ENCODE data around the gene LRRK1. TPM values are rescaled to one million over a fixed set of nuclear protein-coding genes. Genes with fewer than 3 reads are reported as not detected.

Gene LRRK1
- polyA plus RNA-seq, 1 donor (not counting 4 experiments of a cell fraction or from before 2014, with no cell fraction given), result 6.2 TPM

- dilution Hi-C loops (cut with MboI; ENCODE audit: extremely low pct_ligation_motif_present, low sequenced_read_pairs), result no loop called here
- Histone ChIP-seq H4K20me1 (ENCODE audit: control insufficient read depth, extremely low read depth, insufficient read depth, low read length) (no peaks in the 10 kb centered on the region), H3K9ac (ENCODE audit: control insufficient read depth, extremely low read depth, insufficient read depth, low read length) (no peak overlapping the region), H3K9me1 (ENCODE audit: control insufficient read depth, extremely low read depth, insufficient read depth, low read length) (peaks cover 3% of the 10 kb centered on the region), H3K79me2 (ENCODE audit: control insufficient read depth, insufficient read depth, low read length) (no peaks in the 10 kb centered on the region), H3K27ac (ENCODE audit: control insufficient read depth, insufficient read depth, low read length) (no peak overlapping the region), H3K9me3 (ENCODE audit: control insufficient read depth, low read depth, low read length) (no peaks in the 10 kb centered on the region), H2AFZ (ENCODE audit: control insufficient read depth, low read length) (no peak overlapping the region), H3K27me3 (ENCODE audit: control insufficient read depth, extremely low read depth, insufficient read depth, low read length) (no peaks in the 10 kb centered on the region), H3K36me3 (ENCODE audit: control insufficient read depth in 2 of 2, extremely low read depth in 1 of 2, insufficient read depth in 2 of 2, low read length in 2 of 2) (peaks cover 0 to 1% of the 10 kb centered on the region in 2 experiments), H3K4me1 (ENCODE audit: control insufficient read depth, extremely low read depth, insufficient read depth, low read length) (peaks cover 27% of the 10 kb centered on the region), H3K4me2 (ENCODE audit: control insufficient read depth, extremely low read depth, insufficient read depth, low read depth, low read length) (peak overlapping the region; percentile 25), H3K4me3 (ENCODE audit: control insufficient read depth in 2 of 3, extremely low read depth in 1 of 3, insufficient read depth in 2 of 3, low read depth in 1 of 3, low read length in 3 of 3) (no peak overlapping the region)
- DNase-seq (ENCODE audit: low read depth, low spot score) (peak; percentile 30), FAIRE-seq (no peak)
- peak; percentile 8 to 23 (median 17) for TF ChIP-seq CTCF (optimal IDR thresholded peaks at IDR 0.05 in 1 of 3, IDR thresholded peaks at IDR 0.05 in 1 of 3, conservative IDR thresholded peaks at IDR 0.05 in 1 of 3; ENCODE audit: extremely low read depth in 1 of 3, insufficient read depth in 2 of 3, low read length in 3 of 3)
- TF ChIP-seq EZH2 (IDR thresholded peaks at IDR 0.05; ENCODE audit: low read length), result no peak
Observed at GRCh38 chr15:101068961-101069653, 149.9 kb downstream of the LRRK1 start.

DNA sequence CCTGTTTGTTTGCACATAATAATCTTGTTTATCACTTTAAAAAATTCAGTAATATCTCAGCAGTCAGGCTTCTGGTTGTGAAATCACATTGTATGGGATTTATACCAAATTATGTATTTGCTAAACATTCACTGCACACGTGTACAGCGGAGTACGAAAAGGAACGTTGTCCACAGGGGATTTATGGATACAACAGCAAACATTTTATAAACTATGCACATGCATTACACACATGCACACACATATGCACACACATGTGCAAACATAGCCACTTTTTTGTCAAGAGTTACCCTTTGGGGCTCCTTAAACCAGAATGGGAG lies 150.5 kb downstream of the LRRK1 start:
- H3K4me2 ChIP-seq (ENCODE audit: control insufficient read depth, extremely low read depth, insufficient read depth, low read depth, low read length), result no peak overlapping the region
- H3K27ac ChIP-seq (ENCODE audit: control insufficient read depth, insufficient read depth, low read length), result no peak overlapping the region
- TF ChIP-seq CTCF (optimal IDR thresholded peaks at IDR 0.05 in 1 of 3, IDR thresholded peaks at IDR 0.05 in 1 of 3, conservative IDR thresholded peaks at IDR 0.05 in 1 of 3; ENCODE audit: extremely low read depth in 1 of 3, insufficient read depth in 2 of 3, low read length in 3 of 3) (no peak), EZH2 (IDR thresholded peaks at IDR 0.05; ENCODE audit: low read length) (no peak)
- H3K9me1 ChIP-seq (ENCODE audit: control insufficient read depth, extremely low read depth, insufficient read depth, low read length), result peaks cover 3% of the 10 kb centered on the region
- no peaks in the 10 kb centered on the region for H4K20me1 ChIP-seq (ENCODE audit: control insufficient read depth, extremely low read depth, insufficient read depth, low read length)
- no peak overlapping the region for H3K9ac ChIP-seq (ENCODE audit: control insufficient read depth, extremely low read depth, insufficient read depth, low read length)
- no peak for DNase-seq (ENCODE audit: low read depth, low spot score)
- H3K36me3 ChIP-seq (ENCODE audit: control insufficient read depth in 2 of 2, extremely low read depth in 1 of 2, insufficient read depth in 2 of 2, low read length in 2 of 2), result peaks cover 0 to 1% of the 10 kb centered on the region in 2 experiments
- no peaks in the 10 kb centered on the region for H3K9me3 ChIP-seq (ENCODE audit: control insufficient read depth, low read depth, low read length)
- H2AFZ ChIP-seq (ENCODE audit: control insufficient read depth, low read length), result no peak overlapping the region
- peaks cover 27% of the 10 kb centered on the region for H3K4me1 ChIP-seq (ENCODE audit: control insufficient read depth, extremely low read depth, insufficient read depth, low read length)
- H3K79me2 ChIP-seq (ENCODE audit: control insufficient read depth, insufficient read depth, low read length), result no peaks in the 10 kb centered on the region
- no peaks in the 10 kb centered on the region for H3K27me3 ChIP-seq (ENCODE audit: control insufficient read depth, extremely low read depth, insufficient read depth, low read length)
- dilution Hi-C loops (cut with MboI; ENCODE audit: extremely low pct_ligation_motif_present, low sequenced_read_pairs), result no loop called here
- no peak overlapping the region for H3K4me3 ChIP-seq (ENCODE audit: control insufficient read depth in 2 of 3, extremely low read depth in 1 of 3, insufficient read depth in 2 of 3, low read depth in 1 of 3, low read length in 3 of 3)
- FAIRE-seq, result no peak
